Epithelial cell of proximal tubule (primary cell): ENCODE data around the gene TINAG. TPM values are rescaled to one million over a fixed set of nuclear protein-coding genes. Genes with fewer than 3 reads are reported as not detected.

Experiments
- DNase-seq: peaks from one replicate; pipeline ENCODE4 v3.0.0-alpha.2; 2011; ENCODE audit warnings: low read depth
- H3K4me3 ChIP-seq: 2 replicates; pipeline ENCODE4 v1.5.1; 2011; ENCODE audit warnings: low read depth, mild to moderate bottlenecking, low read length
- total RNA-seq: library from RNA; depleted of rRNA; stranded (reverse); fragments of >200 nt; gene quantifications from 2 replicates; pipeline ENCODE4 v1.2.3, GENCODE V29; 2015
- TF ChIP-seq, protein P1 (sequence below): conservative IDR thresholded peaks from 2 replicates; pipeline ENCODE4 v1.5.1; 2012; ENCODE audit warnings: low read depth, mild to moderate bottlenecking, low read length

TINAG gene
- total RNA-seq, 1 donor from 2014 or later, result 17.9 TPM

DNA sequence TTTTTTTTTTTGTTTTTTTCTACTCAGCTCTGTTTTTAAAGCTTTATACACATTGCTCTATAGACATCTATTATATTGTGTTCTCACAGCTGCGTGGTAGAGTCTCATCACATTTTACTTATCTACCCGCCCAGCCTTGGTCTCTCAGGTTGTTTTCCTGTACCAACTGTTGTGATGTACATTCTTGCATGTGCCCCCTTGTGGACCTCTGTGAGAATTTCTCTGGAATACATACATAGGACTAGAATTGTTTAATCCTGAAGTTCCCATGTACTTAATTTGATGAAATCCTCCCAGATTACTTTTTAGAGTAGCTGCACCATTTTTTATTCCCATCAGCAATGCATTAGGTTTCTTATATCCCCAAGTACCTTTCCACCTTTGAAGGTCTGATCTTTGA lies 40.4 kb upstream of the TINAG start:
- no peak for DNase-seq
- TF ChIP-seq, protein P1, sequence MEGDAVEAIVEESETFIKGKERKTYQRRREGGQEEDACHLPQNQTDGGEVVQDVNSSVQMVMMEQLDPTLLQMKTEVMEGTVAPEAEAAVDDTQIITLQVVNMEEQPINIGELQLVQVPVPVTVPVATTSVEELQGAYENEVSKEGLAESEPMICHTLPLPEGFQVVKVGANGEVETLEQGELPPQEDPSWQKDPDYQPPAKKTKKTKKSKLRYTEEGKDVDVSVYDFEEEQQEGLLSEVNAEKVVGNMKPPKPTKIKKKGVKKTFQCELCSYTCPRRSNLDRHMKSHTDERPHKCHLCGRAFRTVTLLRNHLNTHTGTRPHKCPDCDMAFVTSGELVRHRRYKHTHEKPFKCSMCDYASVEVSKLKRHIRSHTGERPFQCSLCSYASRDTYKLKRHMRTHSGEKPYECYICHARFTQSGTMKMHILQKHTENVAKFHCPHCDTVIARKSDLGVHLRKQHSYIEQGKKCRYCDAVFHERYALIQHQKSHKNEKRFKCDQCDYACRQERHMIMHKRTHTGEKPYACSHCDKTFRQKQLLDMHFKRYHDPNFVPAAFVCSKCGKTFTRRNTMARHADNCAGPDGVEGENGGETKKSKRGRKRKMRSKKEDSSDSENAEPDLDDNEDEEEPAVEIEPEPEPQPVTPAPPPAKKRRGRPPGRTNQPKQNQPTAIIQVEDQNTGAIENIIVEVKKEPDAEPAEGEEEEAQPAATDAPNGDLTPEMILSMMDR, result peak; percentile 67
- no peak overlapping the region for H3K4me3 ChIP-seq

DNA sequence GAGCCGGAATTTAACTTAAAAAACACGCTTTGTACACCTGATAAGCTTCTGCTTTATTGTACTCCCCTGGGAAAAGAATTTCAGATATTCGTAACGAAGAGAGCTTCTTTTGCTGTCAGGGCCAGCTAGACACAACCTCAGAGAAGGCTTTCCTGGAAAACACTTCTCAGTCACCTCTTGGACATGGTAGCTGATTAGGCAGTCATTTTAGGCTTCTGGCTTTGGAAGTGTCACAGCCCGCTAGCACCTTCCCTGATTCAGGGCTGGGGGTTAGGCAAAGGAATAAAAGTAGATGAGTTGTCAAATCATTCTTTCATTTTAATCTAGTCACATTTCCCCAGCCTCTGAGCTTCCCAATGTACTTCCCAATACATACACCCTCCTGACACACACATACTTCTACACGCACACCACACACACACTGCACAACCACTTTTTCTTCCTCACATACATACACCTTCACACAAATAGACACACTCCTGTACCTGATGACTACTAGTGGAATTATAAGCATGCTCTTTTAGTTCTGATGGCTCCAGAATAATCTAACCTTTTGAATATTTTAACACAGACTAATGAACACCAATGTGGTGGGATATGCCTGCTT lies 34.9 kb upstream of the TINAG start:
- TF ChIP-seq, protein P1, result no peak
- no peak overlapping the region for H3K4me3 ChIP-seq
- no peak for DNase-seq

DNA sequence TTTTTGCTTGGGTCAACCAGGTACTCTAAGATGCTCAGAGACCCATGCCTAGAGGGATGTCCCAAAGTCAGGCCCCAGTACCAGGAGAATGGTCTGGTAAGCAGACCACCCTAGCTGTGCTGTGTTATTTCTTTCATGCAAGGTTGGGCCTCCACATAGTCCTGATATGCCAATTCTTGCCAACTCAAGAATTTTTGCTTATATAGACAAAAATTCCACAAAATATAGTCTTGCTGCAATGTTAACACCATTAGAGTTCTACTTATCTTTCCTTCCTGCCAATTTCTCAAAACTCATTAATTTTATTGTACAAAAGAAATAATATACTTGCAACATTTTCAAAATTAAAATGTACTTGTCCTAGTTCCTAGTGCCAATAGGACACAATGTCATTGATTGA lies 33.9 kb upstream of the TINAG start:
- DNase-seq, result no peak
- H3K4me3 ChIP-seq, result no peak overlapping the region
- TF ChIP-seq, protein P1, result no peak

DNA sequence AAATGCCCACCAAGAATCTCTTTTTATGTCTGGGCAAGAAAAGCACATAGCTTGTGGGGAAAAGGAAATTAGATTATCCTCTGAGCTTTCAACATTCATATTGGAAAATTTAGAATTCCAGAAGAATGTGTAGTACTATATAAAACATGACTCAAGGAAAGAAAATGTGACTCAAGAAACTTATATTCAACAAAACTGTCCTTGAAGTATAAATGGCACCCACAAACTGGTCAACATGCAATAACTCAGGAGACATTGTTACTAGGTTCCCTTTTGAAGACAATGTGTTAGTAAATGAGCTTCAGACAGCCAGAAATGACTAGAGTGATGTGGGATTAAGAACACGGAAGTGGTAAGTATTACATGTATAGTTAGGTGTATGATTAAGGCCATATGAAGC lies 26.1 kb upstream of the TINAG start:
- TF ChIP-seq, protein P1, result no peak
- no peak for DNase-seq
- H3K4me3 ChIP-seq, result no peak overlapping the region

DNA sequence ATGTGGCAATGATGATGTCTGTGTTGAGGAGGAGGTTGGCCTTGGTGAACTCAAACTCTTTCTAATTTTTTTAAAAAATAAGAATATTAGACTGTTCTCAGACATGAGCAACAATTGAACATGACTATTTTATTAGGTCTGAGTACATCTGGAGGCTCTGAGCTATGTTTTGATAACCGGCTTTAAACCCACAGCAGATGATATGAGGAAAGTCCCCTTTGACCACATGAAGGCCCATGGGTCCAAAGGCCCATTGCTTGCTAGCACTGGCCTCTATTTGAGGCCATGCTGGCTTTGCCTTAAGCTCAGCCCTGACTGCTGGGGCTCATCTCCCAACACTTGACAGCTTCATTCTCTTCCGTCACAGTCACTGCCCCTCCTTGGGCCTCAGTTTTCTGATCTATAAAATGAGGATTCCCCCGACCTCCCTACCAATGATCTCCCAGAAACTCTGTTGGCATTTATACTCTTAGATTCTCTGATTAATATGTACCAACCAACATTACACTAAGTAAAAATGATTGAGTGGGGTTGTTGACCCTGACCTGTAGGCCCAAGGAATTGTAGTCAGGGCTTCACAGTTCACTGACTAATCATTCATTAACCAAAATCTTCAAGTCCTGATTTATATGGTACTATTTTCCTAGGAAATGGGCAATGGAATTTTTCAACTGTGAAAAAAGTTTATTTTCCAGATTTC lies 23.9 kb upstream of the TINAG start:
- no peak overlapping the region for H3K4me3 ChIP-seq
- peak; percentile 83 for DNase-seq
- TF ChIP-seq, protein P1, result no peak

DNA sequence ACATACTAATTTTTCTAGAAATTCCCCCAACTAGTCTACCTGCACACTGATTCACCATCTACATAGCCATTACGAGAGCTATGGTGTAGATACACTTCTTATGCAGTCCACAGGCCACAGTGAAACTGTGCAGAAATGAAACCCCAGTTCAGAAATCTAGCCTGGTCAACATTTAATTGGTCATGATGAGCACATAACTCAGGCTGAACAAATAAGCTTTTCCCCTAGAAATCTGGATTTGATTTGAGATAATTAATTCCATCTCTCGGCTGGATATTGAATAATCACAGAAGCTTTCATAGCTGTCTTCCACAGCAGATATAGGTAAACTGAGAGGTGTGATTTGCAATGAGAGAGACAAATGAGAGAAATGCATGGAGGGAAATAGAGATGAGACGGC lies 22.6 kb upstream of the TINAG start:
- TF ChIP-seq, protein P1, result no peak
- DNase-seq, result no peak
- no peak overlapping the region for H3K4me3 ChIP-seq

DNA sequence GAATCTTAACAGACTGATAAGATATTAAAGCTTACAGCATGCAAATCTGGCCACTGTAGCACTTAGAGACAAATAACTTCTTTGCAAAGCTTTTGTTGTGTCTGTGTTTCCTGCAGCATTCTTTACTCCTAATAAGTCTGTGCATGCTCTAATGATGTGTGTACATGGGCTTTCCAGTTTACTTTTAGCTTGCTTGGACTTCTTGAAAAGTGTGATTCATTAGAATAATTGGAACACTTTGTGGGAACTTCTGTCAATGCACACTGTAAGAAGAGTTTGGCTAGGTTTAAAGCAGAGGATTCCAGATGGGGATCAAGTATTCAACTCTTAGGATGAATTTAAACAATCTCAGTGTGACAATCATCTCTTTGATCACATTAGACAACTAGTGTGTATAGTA lies 22.1 kb upstream of the TINAG start:
- TF ChIP-seq, protein P1, result no peak
- DNase-seq, result no peak

More for the DNA sequence above, 22.1 kb upstream of the TINAG start:
- H3K4me3 ChIP-seq, result no peak overlapping the region
